CD4-positive, CD25-positive, alpha-beta regulatory T cell (primary cell): ENCODE data around the gene TSPEAR. TPM values are rescaled to one million over a fixed set of nuclear protein-coding genes. Genes with fewer than 3 reads are reported as not detected.
A peak's percentile ranks its signal among the peaks of the same experiment; 100 is the strongest.

Experiments
- ATAC-seq, 2 donors: fragments of 150-1000 bp; cut with Tn5 transposase; one replicate each; pipeline ENCODE4 v1.10.0; 2021; ENCODE audit warnings: low read depth in 2 of 2, moderate number of reproducible peaks in 2 of 2, moderate library complexity in 1 of 2
- DNase-seq, 3 donors: peaks; one replicate each; pipeline versions ENCODE4 v3.0.0 to v3.0.0-alpha.2; 2012 to 2022; ENCODE audit warnings: mixed read lengths in 1 of 3
- H3K27ac ChIP-seq: one replicate; pipeline ENCODE4 v1.7.0; 2013; ENCODE audit warnings: mild to moderate bottlenecking, low read length; ENCODE audit not compliant: insufficient read depth, poor library complexity, severe bottlenecking
- H3K27me3 ChIP-seq: one replicate; pipeline ENCODE4 v1.7.0; 2013; ENCODE audit warnings: low read length; ENCODE audit not compliant: control insufficient read depth, insufficient read depth
- H3K36me3 ChIP-seq: one replicate; pipeline ENCODE4 v1.7.0; 2013; ENCODE audit warnings: mild to moderate bottlenecking, low read length, moderate library complexity; ENCODE audit not compliant: control insufficient read depth, insufficient read depth
- H3K4me1 ChIP-seq: 2 replicates; pipeline ENCODE4 v1.7.0; 2013; ENCODE audit warnings: mild to moderate bottlenecking, low read length; ENCODE audit not compliant: insufficient read depth, control insufficient read depth, poor library complexity, severe bottlenecking
- H3K4me3 ChIP-seq: one replicate; pipeline ENCODE4 v1.7.0; 2013; ENCODE audit warnings: low read depth, mild to moderate bottlenecking, low read length, moderate library complexity
- H3K9me3 ChIP-seq, 2 experiments: 1 replicate in 1 of 2; 2 replicates in 1 of 2; pipeline ENCODE4 v1.7.0; 2013; ENCODE audit warnings: low read length in 2 of 2, mild to moderate bottlenecking in 1 of 2, moderate library complexity in 1 of 2; ENCODE audit not compliant: control insufficient read depth in 2 of 2
- H3K27ac Mint-ChIP-seq, 3 donors: one replicate each; pipeline ENCODE4 v1.8.0; 2020 to 2022; ENCODE audit warnings: mild to moderate bottlenecking in 3 of 3, mixed read lengths in 3 of 3, moderate library complexity in 2 of 3
- H3K27me3 Mint-ChIP-seq: one replicate; pipeline ENCODE4 v1.8.0; 2022; ENCODE audit warnings: mild to moderate bottlenecking, mixed read lengths
- H3K36me3 Mint-ChIP-seq: one replicate; pipeline ENCODE4 v1.8.0; 2020; ENCODE audit warnings: mixed read lengths
- H3K4me1 Mint-ChIP-seq, 4 donors: one replicate each; pipeline ENCODE4 v1.8.0; 2020 to 2022; ENCODE audit warnings: mixed read lengths in 4 of 4, mild to moderate bottlenecking in 1 of 4
- H3K4me3 Mint-ChIP-seq, 4 donors: one replicate each; pipeline ENCODE4 v1.8.0; 2020 to 2022; ENCODE audit warnings: mild to moderate bottlenecking in 4 of 4, mixed read lengths in 4 of 4, moderate library complexity in 3 of 4
- H3K9me3 Mint-ChIP-seq, 7 donors: one replicate each; pipeline ENCODE4 v1.8.0; 2020 to 2022; ENCODE audit warnings: mixed read lengths in 7 of 7, mild to moderate bottlenecking in 3 of 7, moderate library complexity in 2 of 7
- polyA plus RNA-seq, 4 donors: library from polyadenylated mRNA; unstranded; fragments of 300-500 nt; fragmentation: Illumina TruSeq; gene quantifications; one replicate each; pipeline ENCODE4 v1.2.3, GENCODE V29; 2021
- total RNA-seq: library from RNA; stranded (reverse); gene quantifications from one replicate; pipeline ENCODE4 v1.2.3, GENCODE V29; 2022

TSPEAR gene
- total and polyA plus RNA-seq, 5 donors from 2014 or later = 0.05 TPM; not detected in 4

- no peaks in the 10 kb centered on the region for H3K36me3 Mint-ChIP-seq
- ATAC-seq = no peak
- peaks cover 0 to 3% (median 1%) of the 10 kb centered on the region in 4 donors for H3K4me1 Mint-ChIP-seq
- no peak overlapping the region for H3K27ac Mint-ChIP-seq
- Histone ChIP-seq H3K36me3 (no peaks in the 10 kb centered on the region), H3K27ac (no peak overlapping the region), H3K4me3 (no peak overlapping the region), H3K27me3 (peaks cover 5% of the 10 kb centered on the region), H3K4me1 (no peaks in the 10 kb centered on the region), H3K9me3 (no peaks in the 10 kb centered on the region)
- no peak for DNase-seq
- H3K9me3 Mint-ChIP-seq = peaks cover 0 to 1% (median 0%) of the 10 kb centered on the region in 7 donors
- H3K4me3 Mint-ChIP-seq = no peak overlapping the region
- H3K27me3 Mint-ChIP-seq = peaks cover 26% of the 10 kb centered on the region
Measured at GRCh38 chr21:44684077-44684476, 27.3 kb downstream of the TSPEAR start.

DNA sequence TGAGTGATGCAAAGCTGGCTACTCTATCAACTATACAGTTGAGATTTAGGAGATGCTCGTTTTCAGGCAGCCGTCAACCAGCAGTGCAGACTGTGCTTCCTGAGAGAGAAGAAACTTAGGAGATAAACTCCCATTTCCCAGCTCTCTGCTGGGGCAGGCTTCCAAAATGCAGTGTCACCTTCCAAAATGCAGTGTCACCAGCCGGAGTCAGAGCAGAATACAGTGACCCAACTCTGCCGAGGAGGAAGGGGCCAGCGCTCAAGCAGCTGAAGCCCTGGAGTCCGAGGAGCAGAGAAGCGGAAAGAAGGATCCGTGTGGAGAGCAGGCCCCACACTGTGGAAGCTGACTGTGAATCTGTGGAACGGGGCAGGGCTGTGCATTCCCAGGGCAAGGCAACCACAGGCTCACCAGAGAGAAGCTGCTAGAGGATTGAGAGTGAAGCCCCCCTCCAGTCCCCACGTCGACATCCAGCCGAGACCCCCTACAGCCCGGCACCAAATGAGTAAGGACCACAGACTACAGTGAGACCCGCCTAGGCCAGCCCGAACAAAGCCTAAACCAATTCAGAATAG lies 28.7 kb downstream of the TSPEAR start:
- H3K27ac Mint-ChIP-seq = peak overlapping the region in 1 of 3 donors; percentile 36

DNA sequence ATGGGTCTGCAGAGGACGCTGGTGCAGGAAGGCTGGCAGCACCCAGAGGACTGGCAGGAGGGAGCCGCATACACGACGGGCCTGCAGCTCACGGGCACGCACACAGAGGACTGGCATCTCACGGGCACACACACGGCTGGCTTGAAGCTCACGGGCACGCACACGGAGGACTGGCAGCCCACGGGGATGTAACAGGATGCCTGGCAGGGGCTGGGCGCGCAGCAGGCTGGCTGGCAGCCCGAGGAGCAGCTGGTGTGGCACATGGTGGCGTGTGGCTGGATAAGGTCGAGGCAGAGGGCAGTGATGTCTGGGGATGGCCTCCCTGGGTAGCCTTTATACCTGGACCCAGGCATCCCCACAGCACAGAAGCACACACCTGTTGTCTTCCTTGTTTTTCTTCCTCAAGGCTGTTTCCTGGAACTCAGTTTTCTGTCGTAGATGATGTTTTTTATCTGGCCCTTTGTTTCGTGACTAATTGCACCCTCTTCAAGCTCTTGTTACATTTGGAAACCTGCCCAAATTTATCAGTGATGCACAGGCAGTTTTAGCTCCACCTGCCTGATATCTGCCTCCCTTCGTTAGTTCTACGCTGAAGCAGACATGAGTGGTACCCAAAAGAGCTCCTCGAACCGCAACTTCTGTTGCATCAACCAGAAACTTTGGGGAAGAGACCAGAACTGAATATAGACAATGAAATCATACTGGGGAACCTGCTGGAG lies 29.4 kb downstream of the TSPEAR start, which contains the start of gene KRTAP12-1:
KRTAP12-1 (minus strand) TSS at position 303 of the 719 bp plus-strand sequence; CDS start at position 263, 40 bp downstream.
- H3K9me3 ChIP-seq = no peaks in the 10 kb centered on the region
- H3K27me3 Mint-ChIP-seq = peaks cover 24% of the 10 kb centered on the region
- no peak for ATAC-seq
- peaks cover 0 to 1% (median 0%) of the 10 kb centered on the region in 7 donors for H3K9me3 Mint-ChIP-seq
- H3K36me3 ChIP-seq = no peaks in the 10 kb centered on the region
- H3K27ac Mint-ChIP-seq = peak within 1 kb of the TSS in 1 of 3 donors; percentile 80
- peaks cover 0 to 3% (median 1%) of the 10 kb centered on the region in 4 donors for H3K4me1 Mint-ChIP-seq
- no peaks in the 10 kb centered on the region for H3K36me3 Mint-ChIP-seq
- no peak for DNase-seq
- H3K4me1 ChIP-seq = no peaks in the 10 kb centered on the region
- peaks cover 5% of the 10 kb centered on the region for H3K27me3 ChIP-seq
- no peak within 1 kb of the TSS for H3K27ac ChIP-seq
- no peak within 1 kb of the TSS for H3K4me3 ChIP-seq
- H3K4me3 Mint-ChIP-seq = no peak within 1 kb of the TSS

More for the DNA sequence above, 28.7 kb downstream of the TSPEAR start:
- no peak overlapping the region for H3K4me3 Mint-ChIP-seq
- peaks cover 29% of the 10 kb centered on the region for H3K27me3 Mint-ChIP-seq
- no peaks in the 10 kb centered on the region for H3K36me3 Mint-ChIP-seq
- H3K4me1 Mint-ChIP-seq = peaks cover 0 to 3% (median 1%) of the 10 kb centered on the region in 4 donors
- no peak for DNase-seq
- Histone ChIP-seq H3K27me3 (peaks cover 5% of the 10 kb centered on the region), H3K9me3 (no peaks in the 10 kb centered on the region), H3K4me3 (no peak overlapping the region), H3K27ac (no peak overlapping the region), H3K36me3 (no peaks in the 10 kb centered on the region), H3K4me1 (no peaks in the 10 kb centered on the region)
- H3K9me3 Mint-ChIP-seq = peaks cover 0 to 1% (median 0%) of the 10 kb centered on the region in 7 donors
- ATAC-seq = no peak

DNA sequence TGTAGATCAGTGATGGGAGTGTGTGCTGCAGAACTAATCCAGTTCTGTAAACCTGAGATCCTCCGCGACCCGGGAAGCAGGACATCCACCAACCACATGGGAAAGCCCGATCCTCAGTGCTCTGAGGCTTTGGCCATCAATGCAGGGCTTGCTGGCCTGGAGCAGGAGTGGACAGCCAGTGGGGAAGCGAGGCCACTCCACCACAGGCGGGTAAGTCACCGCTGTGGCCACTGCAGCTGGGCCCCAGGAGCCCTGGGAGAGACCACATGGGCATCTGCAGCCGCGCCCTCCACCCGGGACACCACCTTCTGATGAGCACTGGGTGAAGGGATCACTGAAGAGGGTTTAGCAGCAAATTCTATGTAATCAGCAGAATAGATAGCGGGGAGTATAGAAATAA lies 30.2 kb downstream of the TSPEAR start:
- H3K36me3 Mint-ChIP-seq = no peaks in the 10 kb centered on the region
- DNase-seq = no peak
- H3K4me1 ChIP-seq = no peaks in the 10 kb centered on the region
- no peaks in the 10 kb centered on the region for H3K36me3 ChIP-seq
- H3K4me1 Mint-ChIP-seq = peaks cover 0 to 3% (median 0%) of the 10 kb centered on the region in 4 donors
- peaks cover 23% of the 10 kb centered on the region for H3K27me3 Mint-ChIP-seq
- no peak overlapping the region for H3K27ac Mint-ChIP-seq
- peaks cover 0 to 1% (median 0%) of the 10 kb centered on the region in 7 donors for H3K9me3 Mint-ChIP-seq
- H3K27ac ChIP-seq = no peak overlapping the region
- H3K4me3 ChIP-seq = no peak overlapping the region
- H3K9me3 ChIP-seq = no peaks in the 10 kb centered on the region
- no peak for ATAC-seq
- H3K27me3 ChIP-seq = peaks cover 5% of the 10 kb centered on the region
- no peak overlapping the region for H3K4me3 Mint-ChIP-seq

GRCh38 chr21:44677881-44678280 lies 33.5 kb downstream of the TSPEAR start:
- no peak overlapping the region for H3K4me3 ChIP-seq
- Mint-ChIP-seq H3K4me3 (no peak overlapping the region), H3K36me3 (no peaks in the 10 kb centered on the region), H3K27ac (no peak overlapping the region), H3K4me1 (no peaks in the 10 kb centered on the region), H3K27me3 (peaks cover 25% of the 10 kb centered on the region), H3K9me3 (peaks cover 0 to 21% (median 2%) of the 10 kb centered on the region in 7 donors)
- DNase-seq (no peak), ATAC-seq (no peak)
- no peaks in the 10 kb centered on the region for H3K36me3 ChIP-seq
- no peaks in the 10 kb centered on the region for H3K4me1 ChIP-seq
- H3K27me3 ChIP-seq = peaks cover 5% of the 10 kb centered on the region
- H3K9me3 ChIP-seq = peaks cover 4 to 7% of the 10 kb centered on the region in 2 experiments
- no peak overlapping the region for H3K27ac ChIP-seq

DNA sequence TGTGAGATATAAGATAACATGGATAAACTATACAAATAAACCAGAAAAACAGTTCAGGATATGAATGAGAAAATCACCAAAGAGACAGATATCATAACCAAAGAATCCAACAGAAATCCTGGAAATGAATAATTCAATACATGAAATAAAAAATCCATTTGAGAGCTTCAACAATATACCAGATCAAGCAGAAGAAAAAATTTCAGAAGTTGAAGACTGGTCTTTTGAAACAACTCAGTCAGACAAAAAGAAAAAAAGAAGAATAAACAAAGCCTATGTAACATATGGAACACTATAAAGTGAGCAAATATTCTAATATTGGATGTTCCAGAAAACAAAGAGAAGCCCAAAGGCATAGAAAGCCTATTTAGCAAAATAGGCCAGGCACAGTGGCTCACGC lies 39.5 kb downstream of the TSPEAR start:
- no peak for DNase-seq
- peaks cover 9% of the 10 kb centered on the region for H3K27me3 ChIP-seq
- H3K27ac ChIP-seq = no peak overlapping the region
- H3K4me1 ChIP-seq = no peaks in the 10 kb centered on the region
- no peak overlapping the region for H3K4me3 ChIP-seq
- no peaks in the 10 kb centered on the region for H3K36me3 ChIP-seq
- H3K9me3 ChIP-seq = peaks cover 16 to 28% of the 10 kb centered on the region in 2 experiments
- Mint-ChIP-seq H3K27me3 (peaks cover 25% of the 10 kb centered on the region), H3K27ac (no peak overlapping the region), H3K4me3 (no peak overlapping the region), H3K36me3 (no peaks in the 10 kb centered on the region), H3K4me1 (no peaks in the 10 kb centered on the region), H3K9me3 (peaks cover 2 to 43% (median 11%) of the 10 kb centered on the region in 7 donors)
- no peak for ATAC-seq

GRCh38 chr21:44670642-44671432 lies 40.5 kb downstream of the TSPEAR start:
- Histone ChIP-seq H3K27me3 (peaks cover 9% of the 10 kb centered on the region), H3K27ac (no peak overlapping the region), H3K9me3 (peaks cover 16 to 28% of the 10 kb centered on the region in 2 experiments), H3K4me1 (no peaks in the 10 kb centered on the region), H3K4me3 (no peak overlapping the region), H3K36me3 (no peaks in the 10 kb centered on the region)
- Mint-ChIP-seq H3K36me3 (no peaks in the 10 kb centered on the region), H3K27ac (no peak overlapping the region), H3K9me3 (peaks cover 2 to 43% (median 11%) of the 10 kb centered on the region in 7 donors), H3K4me1 (no peaks in the 10 kb centered on the region), H3K27me3 (peaks cover 20% of the 10 kb centered on the region), H3K4me3 (no peak overlapping the region)
- DNase-seq (no peak), ATAC-seq (no peak)
